Neural cell (in vitro differentiated cells): ENCODE measurements around the gene TRAPPC6A. TPM values are rescaled to one million over a fixed set of nuclear protein-coding genes. Genes with fewer than 3 reads are reported as not detected.

Experiments used
- H2AFZ ChIP-seq: fragments of 200-600, 300-800 bp; sonication (generic), shearing (Covaris generic); 2 replicates; pipeline ENCODE4 v1.6.0; 2014; ENCODE audit warnings: low read depth, mild to moderate bottlenecking, antibody characterized with exemption, low read length, moderate library complexity
- H3F3A ChIP-seq: fragments of 200-600 bp; shearing (Covaris generic); 2 replicates; pipeline ENCODE4 v1.6.1; 2016; ENCODE audit warnings: mild to moderate bottlenecking, moderate library complexity, mixed read lengths, antibody characterized with exemption, low read length; ENCODE audit not compliant: insufficient read depth, poor library complexity, severe bottlenecking
- H3K27ac ChIP-seq: fragments of 200-600, 300-800 bp; sonication (generic), shearing (Covaris generic); 2 replicates; pipeline ENCODE4 v1.5.1; 2014; ENCODE audit warnings: mild to moderate bottlenecking, low read length, moderate library complexity
- H3K27me3 ChIP-seq: fragments of 300-800, 200-600 bp; sonication (generic), shearing (Covaris generic); 2 replicates; pipeline ENCODE4 v1.6.0; 2014; ENCODE audit warnings: mild to moderate bottlenecking, low read depth, low read length, moderate library complexity; ENCODE audit not compliant: insufficient read depth
- H3K36me3 ChIP-seq: fragments of 300-800, 200-600 bp; sonication (generic), shearing (Covaris generic); 2 replicates; pipeline ENCODE4 v1.5.1; 2014; ENCODE audit warnings: mild to moderate bottlenecking, antibody characterized with exemption, low read length, moderate library complexity; ENCODE audit not compliant: insufficient read depth
- H3K4me2 ChIP-seq: fragments of 300-800, 200-600 bp; sonication (generic), shearing (Covaris generic); 2 replicates; pipeline ENCODE4 v1.6.0; 2014; ENCODE audit warnings: mild to moderate bottlenecking, low read length
- H3K4me3 ChIP-seq: fragments of 300-800, 200-600 bp; sonication (generic), shearing (Covaris generic); 2 replicates; pipeline ENCODE4 v1.5.1; 2014; ENCODE audit warnings: mild to moderate bottlenecking, low read length, moderate library complexity
- H3K79me2 ChIP-seq: fragments of 200-600 bp; shearing (Covaris generic); replicated peaks from 2 replicates; pipeline ENCODE4 v1.6.0; 2014; ENCODE audit warnings: mild to moderate bottlenecking, low read length, moderate library complexity; ENCODE audit not compliant: insufficient read depth
- H3K9ac ChIP-seq: fragments of 300-800, 200-600 bp; sonication (generic), shearing (Covaris generic); 2 replicates; pipeline ENCODE4 v1.6.1; 2016; ENCODE audit warnings: mild to moderate bottlenecking, low read length, mixed read lengths
- H3K9me2 ChIP-seq: fragments of 200-600 bp; shearing (Covaris generic); 2 replicates; pipeline ENCODE4 v1.6.1; 2016; ENCODE audit warnings: mild to moderate bottlenecking, low read length, mixed read lengths; ENCODE audit not compliant: insufficient read depth
- H3K9me3 ChIP-seq: fragments of 200-600, 300-800 bp; sonication (generic), shearing (Covaris generic); 2 replicates; pipeline ENCODE4 v1.6.1; 2016; ENCODE audit warnings: mild to moderate bottlenecking, mixed run types, low read length, moderate library complexity, mixed read lengths
- H4K20me1 ChIP-seq: fragments of 200-600 bp; shearing (Covaris generic); 2 replicates; pipeline ENCODE4 v1.6.1; 2016; ENCODE audit warnings: mild to moderate bottlenecking, mixed run types; ENCODE audit not compliant: insufficient read depth
- EP300 ChIP-seq: fragments of 450-650 bp; conservative IDR thresholded peaks from 2 replicates; pipeline ENCODE4 v1.6.1; 2014; ENCODE audit warnings: antibody characterized with exemption, mild to moderate bottlenecking, moderate library complexity; ENCODE audit not compliant: poor library complexity, severe bottlenecking
- EZH2 ChIP-seq: fragments of 200-600, 300-800 bp; shearing (Covaris generic), sonication (generic); IDR thresholded peaks from 2 replicates; pipeline ENCODE4 v1.6.1; 2014; ENCODE audit warnings: antibody characterized with exemption, low read length, borderline replicate concordance, mild to moderate bottlenecking; ENCODE audit not compliant: insufficient read depth, poor library complexity, severe bottlenecking
- MXI1 ChIP-seq: fragments of 450-650 bp; conservative IDR thresholded peaks from 2 replicates; pipeline ENCODE4 v1.6.1; 2014; ENCODE audit warnings: antibody characterized with exemption, mild to moderate bottlenecking; ENCODE audit not compliant: poor library complexity, severe bottlenecking
- POLR2AphosphoS5 ChIP-seq: IDR thresholded peaks from 2 replicates; pipeline ENCODE4 v1.6.1; 2012
- RAD21 ChIP-seq: fragments of 450-650 bp; conservative IDR thresholded peaks from 2 replicates; pipeline ENCODE4 v1.6.1; 2014; ENCODE audit warnings: antibody characterized with exemption, mild to moderate bottlenecking, moderate library complexity
- SMC3 ChIP-seq: fragments of 450-650 bp; conservative IDR thresholded peaks from 2 replicates; pipeline ENCODE4 v1.6.1; 2014; ENCODE audit warnings: antibody characterized with exemption, mild to moderate bottlenecking, moderate library complexity; ENCODE audit not compliant: poor library complexity
- TAF1 ChIP-seq: IDR thresholded peaks from 2 replicates; pipeline ENCODE4 v1.6.1; 2012; ENCODE audit warnings: low read depth
- polyA plus RNA-seq: library from polyadenylated mRNA; depleted of rRNA; stranded (reverse); fragments of >200 nt; gene quantifications from 2 replicates; pipeline ENCODE4 v1.2.3, GENCODE V29; 2014
- TF ChIP-seq, protein P1 (sequence below): IDR thresholded peaks from 2 replicates; pipeline ENCODE4 v1.6.1; 2012; ENCODE audit warnings: borderline replicate concordance
- TF ChIP-seq, protein P2 (sequence below): fragments of 450-650 bp; IDR thresholded peaks from 2 replicates; pipeline ENCODE4 v1.5.1; 2014; ENCODE audit warnings: antibody characterized with exemption, mild to moderate bottlenecking, moderate library complexity; ENCODE audit not compliant: poor library complexity, severe bottlenecking

TRAPPC6A gene
- polyA plus RNA-seq, 1 donor from 2014 or later: 48.5 TPM

DNA sequence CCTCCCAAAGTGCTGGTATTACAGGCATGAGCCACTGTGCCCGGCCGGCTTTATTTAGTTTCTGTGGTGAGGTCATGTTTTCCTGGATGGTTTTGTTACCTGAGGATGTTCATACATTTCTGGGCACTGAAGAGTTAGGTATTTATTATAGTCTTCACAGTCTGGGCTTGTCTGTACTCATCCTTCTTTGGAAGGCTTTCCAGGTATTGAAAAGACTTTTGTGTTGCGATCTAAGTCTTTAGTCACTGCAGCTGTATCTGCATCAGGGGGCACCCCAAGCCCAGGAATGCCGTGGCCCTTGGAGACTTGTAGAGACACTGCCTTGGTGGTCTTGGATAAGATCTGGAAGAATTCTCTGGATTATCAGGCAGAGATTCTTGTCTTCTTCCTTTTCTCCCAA, 13.3 kb upstream of the TRAPPC6A start:
- Histone ChIP-seq H3K9me3 (no peaks in the 10 kb centered on the region), H3K79me2 (no peaks in the 10 kb centered on the region), H4K20me1 (no peaks in the 10 kb centered on the region), H3K9ac (no peak overlapping the region), H3K9me2 (no peaks in the 10 kb centered on the region), H3K36me3 (no peaks in the 10 kb centered on the region), H2AFZ (no peak overlapping the region), H3K27ac (no peak overlapping the region), H3K4me2 (no peak overlapping the region), H3K27me3 (no peaks in the 10 kb centered on the region), H3F3A (no peaks in the 10 kb centered on the region), H3K4me3 (no peak overlapping the region)
- TF ChIP-seq, protein P1, sequence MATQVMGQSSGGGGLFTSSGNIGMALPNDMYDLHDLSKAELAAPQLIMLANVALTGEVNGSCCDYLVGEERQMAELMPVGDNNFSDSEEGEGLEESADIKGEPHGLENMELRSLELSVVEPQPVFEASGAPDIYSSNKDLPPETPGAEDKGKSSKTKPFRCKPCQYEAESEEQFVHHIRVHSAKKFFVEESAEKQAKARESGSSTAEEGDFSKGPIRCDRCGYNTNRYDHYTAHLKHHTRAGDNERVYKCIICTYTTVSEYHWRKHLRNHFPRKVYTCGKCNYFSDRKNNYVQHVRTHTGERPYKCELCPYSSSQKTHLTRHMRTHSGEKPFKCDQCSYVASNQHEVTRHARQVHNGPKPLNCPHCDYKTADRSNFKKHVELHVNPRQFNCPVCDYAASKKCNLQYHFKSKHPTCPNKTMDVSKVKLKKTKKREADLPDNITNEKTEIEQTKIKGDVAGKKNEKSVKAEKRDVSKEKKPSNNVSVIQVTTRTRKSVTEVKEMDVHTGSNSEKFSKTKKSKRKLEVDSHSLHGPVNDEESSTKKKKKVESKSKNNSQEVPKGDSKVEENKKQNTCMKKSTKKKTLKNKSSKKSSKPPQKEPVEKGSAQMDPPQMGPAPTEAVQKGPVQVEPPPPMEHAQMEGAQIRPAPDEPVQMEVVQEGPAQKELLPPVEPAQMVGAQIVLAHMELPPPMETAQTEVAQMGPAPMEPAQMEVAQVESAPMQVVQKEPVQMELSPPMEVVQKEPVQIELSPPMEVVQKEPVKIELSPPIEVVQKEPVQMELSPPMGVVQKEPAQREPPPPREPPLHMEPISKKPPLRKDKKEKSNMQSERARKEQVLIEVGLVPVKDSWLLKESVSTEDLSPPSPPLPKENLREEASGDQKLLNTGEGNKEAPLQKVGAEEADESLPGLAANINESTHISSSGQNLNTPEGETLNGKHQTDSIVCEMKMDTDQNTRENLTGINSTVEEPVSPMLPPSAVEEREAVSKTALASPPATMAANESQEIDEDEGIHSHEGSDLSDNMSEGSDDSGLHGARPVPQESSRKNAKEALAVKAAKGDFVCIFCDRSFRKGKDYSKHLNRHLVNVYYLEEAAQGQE: no peak
- no peak for TF ChIP-seq TAF1
- TF ChIP-seq POLR2AphosphoS5: no peak
- TF ChIP-seq MXI1: no peak
- no peak for TF ChIP-seq SMC3
- TF ChIP-seq, protein P2, sequence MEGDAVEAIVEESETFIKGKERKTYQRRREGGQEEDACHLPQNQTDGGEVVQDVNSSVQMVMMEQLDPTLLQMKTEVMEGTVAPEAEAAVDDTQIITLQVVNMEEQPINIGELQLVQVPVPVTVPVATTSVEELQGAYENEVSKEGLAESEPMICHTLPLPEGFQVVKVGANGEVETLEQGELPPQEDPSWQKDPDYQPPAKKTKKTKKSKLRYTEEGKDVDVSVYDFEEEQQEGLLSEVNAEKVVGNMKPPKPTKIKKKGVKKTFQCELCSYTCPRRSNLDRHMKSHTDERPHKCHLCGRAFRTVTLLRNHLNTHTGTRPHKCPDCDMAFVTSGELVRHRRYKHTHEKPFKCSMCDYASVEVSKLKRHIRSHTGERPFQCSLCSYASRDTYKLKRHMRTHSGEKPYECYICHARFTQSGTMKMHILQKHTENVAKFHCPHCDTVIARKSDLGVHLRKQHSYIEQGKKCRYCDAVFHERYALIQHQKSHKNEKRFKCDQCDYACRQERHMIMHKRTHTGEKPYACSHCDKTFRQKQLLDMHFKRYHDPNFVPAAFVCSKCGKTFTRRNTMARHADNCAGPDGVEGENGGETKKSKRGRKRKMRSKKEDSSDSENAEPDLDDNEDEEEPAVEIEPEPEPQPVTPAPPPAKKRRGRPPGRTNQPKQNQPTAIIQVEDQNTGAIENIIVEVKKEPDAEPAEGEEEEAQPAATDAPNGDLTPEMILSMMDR: no peak
- no peak for TF ChIP-seq EZH2
- TF ChIP-seq RAD21: no peak
- no peak for TF ChIP-seq EP300

DNA sequence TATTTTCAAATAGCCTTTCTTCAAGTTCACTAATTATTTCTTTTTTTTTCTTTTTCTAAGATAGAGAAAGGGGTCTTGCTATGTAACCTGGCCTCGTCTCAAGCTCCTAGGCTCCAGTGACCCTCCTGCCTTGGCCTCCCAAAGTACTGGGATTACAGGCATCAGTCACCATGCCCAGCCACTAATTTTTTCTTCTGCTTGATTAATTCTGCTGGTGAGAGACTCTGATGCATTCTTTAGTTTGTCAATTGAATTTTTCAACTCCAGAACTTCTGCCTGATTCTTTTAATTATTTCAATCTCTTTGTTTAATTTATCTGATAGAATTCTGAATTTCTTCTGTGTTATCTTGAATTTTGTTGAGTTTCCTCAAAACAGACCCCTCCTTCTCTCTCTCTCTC, 11.9 kb upstream of the TRAPPC6A start:
- H4K20me1 ChIP-seq: no peaks in the 10 kb centered on the region
- H3K79me2 ChIP-seq: no peaks in the 10 kb centered on the region
- no peaks in the 10 kb centered on the region for H3F3A ChIP-seq
- H3K36me3 ChIP-seq: no peaks in the 10 kb centered on the region
- no peak for TF ChIP-seq TAF1
- H3K4me3 ChIP-seq: no peak overlapping the region
- H3K9ac ChIP-seq: no peak overlapping the region
- H2AFZ ChIP-seq: no peak overlapping the region
- no peaks in the 10 kb centered on the region for H3K9me3 ChIP-seq
- H3K27ac ChIP-seq: no peak overlapping the region
- no peak overlapping the region for H3K4me2 ChIP-seq
- no peaks in the 10 kb centered on the region for H3K27me3 ChIP-seq
- no peaks in the 10 kb centered on the region for H3K9me2 ChIP-seq
